ENCODE data around the gene IL17B. TPM values are rescaled to one million over a fixed set of nuclear protein-coding genes. Genes with fewer than 3 reads are reported as not detected.

The IL17B gene
- total and polyA plus RNA-seq, 2 of the 8 experiments (the other 6 are each of a cell fraction or from before 2014, with no cell fraction given) = 0.18 TPM; not detected in 1

GRCh38 chr5:149423049-149423793 is 44.1 kb upstream of the IL17B start:
- H3K9me3 ChIP-seq (ENCODE audit: insufficient read depth in 2 of 2, low read depth in 1 of 2, low read length in 1 of 2) = no peaks in the 10 kb centered on the region
- H2BK20ac ChIP-seq (ENCODE audit: low read length) = peak overlapping the region; percentile 82; the same call in 1 of the 2 replicates
- CTCF ChIA-PET (ENCODE audit: partially characterized antibody) = interaction anchor here (0.6 to 8.7 kb wide), 22 partner anchors 10 to 477 kb away, joined by 3 to 133 read pairs (median 6); partner anchors contain the start of gene IL17B
- WGBS, 2 experiments (ENCODE audit: extremely low coverage in 1 of 2, insufficient coverage in 1 of 2, insufficient read length in 1 of 2, insufficient replicate concordance in 2 of 2, low coverage in 1 of 2, low lambda C conversion rate in 2 of 2, missing lambda C conversion rate in 1 of 2) = 85% methylated on average over 9 of the region's 9 CpGs; no CpG with 5 or more reads in 1 of the 2 experiments
- H3K4me3 ChIP-seq (ENCODE audit: extremely low read depth in 1 of 4, insufficient read depth in 2 of 4, low read depth in 3 of 4, low read length in 4 of 4) = no peak overlapping the region
- FAIRE-seq = no peak
- peak overlapping the region; percentile 87 for H3K18ac ChIP-seq (ENCODE audit: extremely low read depth, low read length)
- no peaks in the 10 kb centered on the region for H3K27me3 ChIP-seq (replicated peaks in 1 of 4; ENCODE audit: control insufficient read depth in 3 of 4, extremely low read depth in 1 of 4, insufficient read depth in 3 of 4, low read length in 3 of 4)
- H3K4me2 ChIP-seq (ENCODE audit: insufficient read depth in 1 of 2, low read depth in 2 of 2, low read length in 2 of 2) = no peak overlapping the region
- H3K79me2 ChIP-seq (ENCODE audit: control insufficient read depth in 1 of 2, insufficient read depth in 2 of 2, low read length in 2 of 2) = no peaks in the 10 kb centered on the region
- H2BK12ac ChIP-seq (ENCODE audit: low read depth, low read length) = peak overlapping the region; percentile 84; the same call in 1 of the 2 replicates
- no peak overlapping the region for H3K4ac ChIP-seq (replicated peaks; ENCODE audit: insufficient read length, low read depth, low read length)
- H3K27ac ChIP-seq (ENCODE audit: low read depth, low read length) = peak overlapping the region; percentile 37; the same call in 1 of the 2 replicates
- no peak overlapping the region for H3K14ac ChIP-seq (ENCODE audit: insufficient read length)
- H3K56ac ChIP-seq (replicated peaks; ENCODE audit: insufficient read length, low read depth, low read length) = no peak overlapping the region
- TF ChIP-seq SIX5 (IDR thresholded peaks at IDR 0.05; ENCODE audit: low read depth, low read length) = no peak
- TF ChIP-seq HDAC2 (IDR thresholded peaks at IDR 0.05; ENCODE audit: borderline replicate concordance in 1 of 2, low read depth in 2 of 2, low read length in 2 of 2) = no peak
- 0 out of 2 replicates have a peak, but pooled peaks have one; percentile 16 for TF ChIP-seq KDM1A (IDR thresholded peaks at IDR 0.05; ENCODE audit: borderline replicate concordance, low read length)
- TF ChIP-seq BCL11A (IDR thresholded peaks at IDR 0.05; ENCODE audit: low read depth in 2 of 2, low read length in 2 of 2) = no peak
- no peak overlapping the region for H3K23ac ChIP-seq (ENCODE audit: insufficient read length)
- no peak overlapping the region for H2BK120ac ChIP-seq (replicated peaks; ENCODE audit: low read depth, low read length)
- H4K91ac ChIP-seq (replicated peaks; ENCODE audit: insufficient read length, low read length) = peak overlapping the region; percentile 59
- H2AFZ ChIP-seq (ENCODE audit: low read length) = peak overlapping the region; percentile 19; the same call in 1 of the 2 replicates
- H3K36me3 ChIP-seq (ENCODE audit: control insufficient read depth in 2 of 4, insufficient read depth in 4 of 4, low read length in 3 of 4) = no peaks in the 10 kb centered on the region
- POLR2A ChIA-PET (ENCODE audit: partially characterized antibody) = interaction anchor here (0.6 to 1.8 kb wide), 6 partner anchors 8 to 101 kb away, joined by 3 to 5 read pairs (median 3); no protein-coding TSS in a partner anchor
- no peaks in the 10 kb centered on the region for H3K23me2 ChIP-seq (ENCODE audit: low read depth, low read length)
- H2AK5ac ChIP-seq (ENCODE audit: low read depth, low read length) = no peak overlapping the region; the same call in 1 of the 2 replicates
- peaks cover 10 to 29% (median 20%) of the 10 kb centered on the region in 4 experiments; a peak in 6 of 7 replicates for H3K4me1 ChIP-seq (replicated peaks in 1 of 4; ENCODE audit: control insufficient read depth in 3 of 4, insufficient read depth in 4 of 4, low read length in 3 of 4)
- DNase-seq (ENCODE audit: low read depth in 1 of 2, low spot score in 2 of 2) = no peak
- no peaks in the 10 kb centered on the region for H3K79me1 ChIP-seq (ENCODE audit: low read depth, low read length)
- H3K9ac ChIP-seq (replicated peaks in 1 of 4; ENCODE audit: extremely low read depth in 1 of 4, low read depth in 3 of 4, low read length in 3 of 4) = peak overlapping the region in 1 of 4 experiments; percentile 18; a peak in 1 of 7 replicates
- H2BK15ac ChIP-seq (ENCODE audit: low read length) = peak overlapping the region; percentile 75; the same call in 1 of the 2 replicates
- H4K5ac ChIP-seq (ENCODE audit: insufficient read length, low read depth, low read length) = no peak overlapping the region
- H2BK5ac ChIP-seq (ENCODE audit: low read depth, low read length) = peak overlapping the region; percentile 44; the same call in 1 of the 2 replicates
- no peak overlapping the region; the same call in 1 of the 2 replicates for H4K8ac ChIP-seq (ENCODE audit: extremely low read depth, insufficient read depth, low read length)
- H4K20me1 ChIP-seq (replicated peaks in 1 of 2; ENCODE audit: control insufficient read depth in 1 of 2, insufficient read depth in 2 of 2, low read length in 2 of 2) = no peaks in the 10 kb centered on the region

All from H1 (cell line).